HAP-1 (cell line): Measurements from ENCODE around the gene CLUH.
A peak's percentile ranks its signal among the peaks of the same experiment; 100 is the strongest.

Experiments
- DNase-seq, 2 experiments: peaks; one replicate each; pipeline ENCODE4 v3.0.0-alpha.2; 2016 to 2020; ENCODE audit warnings: low spot score in 2 of 2
- H3K27me3 ChIP-seq: fragments of 250-450 bp; sonication (Bioruptor Pico); 2 replicates; pipeline ENCODE4 v1.5.1; 2020; ENCODE audit warnings: low read depth, mild to moderate bottlenecking, moderate library complexity
- H3K36me3 ChIP-seq: fragments of 250-450 bp; sonication (Bioruptor Pico); replicated peaks from 2 replicates; pipeline ENCODE4 v1.5.1; 2020; ENCODE audit warnings: mild to moderate bottlenecking
- H3K4me1 ChIP-seq: fragments of 250-450 bp; sonication (Bioruptor Pico); 2 replicates; pipeline ENCODE4 v1.5.1; 2020; ENCODE audit warnings: mild to moderate bottlenecking
- H3K4me3 ChIP-seq: fragments of 250-450 bp; sonication (Bioruptor Pico); 2 replicates; pipeline ENCODE4 v1.5.1; 2020; ENCODE audit warnings: mild to moderate bottlenecking, moderate library complexity
- H3K9me3 ChIP-seq: fragments of 250-450 bp; sonication (Bioruptor Pico); 2 replicates; pipeline ENCODE4 v1.5.1; 2020; ENCODE audit warnings: mild to moderate bottlenecking, moderate library complexity
- in situ Hi-C: fragments of 300-500 bp; cut with MboI; formaldehyde crosslinking; loops from 3 replicates; pipeline ENCODE4 v1.14.3; 2020; ENCODE audit warnings: low sequenced_read_pairs, inconsistent platforms, mixed read lengths

Gene CLUH

DNA sequence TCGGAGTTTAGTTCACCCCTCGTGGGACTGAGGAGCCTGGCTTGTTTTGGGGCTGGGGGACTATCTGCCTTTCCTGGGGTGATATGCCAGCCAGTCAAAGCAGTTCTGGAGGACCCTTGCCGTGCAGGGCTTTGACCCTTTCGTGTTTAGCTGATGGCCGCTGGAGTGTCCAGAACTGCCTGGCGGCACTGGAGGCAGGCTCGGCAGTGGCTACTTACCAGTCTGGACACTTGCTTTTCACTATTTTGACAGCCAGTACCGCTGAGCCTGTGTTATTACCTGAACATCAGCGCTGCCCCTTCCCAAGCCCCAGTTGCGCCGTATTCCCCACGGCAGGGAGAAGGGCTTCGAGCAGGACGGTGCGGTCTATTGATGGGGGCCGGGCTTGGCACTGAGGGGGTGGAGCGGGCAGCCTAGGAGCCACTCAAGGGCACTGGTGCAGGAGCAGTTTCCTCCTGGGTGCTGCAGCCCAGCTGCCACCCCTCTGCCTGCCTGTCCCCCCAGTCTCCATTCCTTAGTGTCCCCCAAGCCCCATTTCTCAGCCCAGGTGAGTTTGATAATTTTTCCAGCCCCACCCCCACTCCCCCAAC lies 19.3 kb upstream of the CLUH start:
- no peak for DNase-seq
- 0 out of 2 replicates have a peak, but pooled peaks cover 3% of the 10 kb centered on the region for H3K27me3 ChIP-seq
- H3K4me1 ChIP-seq: no peaks in the 10 kb centered on the region
- H3K4me3 ChIP-seq: no peak overlapping the region
- no peaks in the 10 kb centered on the region for H3K36me3 ChIP-seq
- in situ Hi-C loops: no loop called here
- H3K9me3 ChIP-seq: no peaks in the 10 kb centered on the region

GRCh38 chr17:2724784-2725164 lies 13.2 kb upstream of the CLUH start:
- no peaks in the 10 kb centered on the region for H3K9me3 ChIP-seq
- H3K27me3 ChIP-seq: peaks cover 6% of the 10 kb centered on the region; the same call in 1 of the 2 replicates
- DNase-seq: peak; percentile 31 to 60
- no peaks in the 10 kb centered on the region for H3K4me1 ChIP-seq
- in situ Hi-C loops: no loop called here
- no peak overlapping the region for H3K4me3 ChIP-seq
- no peaks in the 10 kb centered on the region for H3K36me3 ChIP-seq

GRCh38 chr17:2723997-2724783 lies 12.6 kb upstream of the CLUH start:
- H3K9me3 ChIP-seq: no peaks in the 10 kb centered on the region
- H3K27me3 ChIP-seq: peaks cover 6% of the 10 kb centered on the region; the same call in 1 of the 2 replicates
- H3K4me3 ChIP-seq: no peak overlapping the region
- in situ Hi-C loops: no loop called here
- DNase-seq: no peak
- H3K36me3 ChIP-seq: no peaks in the 10 kb centered on the region
- no peaks in the 10 kb centered on the region for H3K4me1 ChIP-seq

- Histone ChIP-seq H3K36me3 (no peaks in the 10 kb centered on the region), H3K27me3 (peaks cover 6% of the 10 kb centered on the region; the same call in 1 of the 2 replicates), H3K4me3 (no peak overlapping the region), H3K9me3 (no peaks in the 10 kb centered on the region), H3K4me1 (no peaks in the 10 kb centered on the region)
- no peak for DNase-seq
- in situ Hi-C loops: no loop called here
Measured at GRCh38 chr17:2723505-2723996, 12.0 kb upstream of the CLUH start.

- in situ Hi-C loops: no loop called here
- Histone ChIP-seq H3K4me1 (no peaks in the 10 kb centered on the region), H3K36me3 (no peaks in the 10 kb centered on the region), H3K4me3 (no peak overlapping the region), H3K9me3 (no peaks in the 10 kb centered on the region), H3K27me3 (peaks cover 6% of the 10 kb centered on the region; the same call in 1 of the 2 replicates)
- no peak for DNase-seq
Measured at GRCh38 chr17:2722611-2723010, 11.0 kb upstream of the CLUH start.

DNA sequence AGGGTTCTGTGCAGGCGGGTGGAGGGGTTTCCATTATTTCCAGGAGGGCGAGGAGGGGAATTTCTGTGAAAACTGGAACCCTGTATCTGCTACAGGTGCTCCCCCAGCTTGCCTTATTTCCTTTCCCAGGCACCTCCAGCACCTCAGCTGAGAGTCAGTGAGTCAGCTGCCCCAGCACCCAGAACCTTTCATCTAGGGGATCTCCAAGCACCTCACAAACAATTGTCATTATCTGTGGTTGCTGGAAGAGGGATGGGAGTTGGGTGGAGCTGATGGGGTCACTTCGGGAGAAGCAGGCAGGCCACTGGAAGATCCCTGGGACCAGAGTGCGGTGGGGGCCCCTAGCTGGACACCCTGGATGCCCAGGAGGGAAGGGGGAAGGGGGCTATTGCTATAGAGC lies 10.0 kb upstream of the CLUH start:
- Histone ChIP-seq H3K36me3 (no peaks in the 10 kb centered on the region), H3K27me3 (peaks cover 6% of the 10 kb centered on the region; the same call in 1 of the 2 replicates), H3K9me3 (no peaks in the 10 kb centered on the region), H3K4me1 (no peaks in the 10 kb centered on the region), H3K4me3 (no peak overlapping the region)
- no peak for DNase-seq
- in situ Hi-C loops: no loop called here

DNA sequence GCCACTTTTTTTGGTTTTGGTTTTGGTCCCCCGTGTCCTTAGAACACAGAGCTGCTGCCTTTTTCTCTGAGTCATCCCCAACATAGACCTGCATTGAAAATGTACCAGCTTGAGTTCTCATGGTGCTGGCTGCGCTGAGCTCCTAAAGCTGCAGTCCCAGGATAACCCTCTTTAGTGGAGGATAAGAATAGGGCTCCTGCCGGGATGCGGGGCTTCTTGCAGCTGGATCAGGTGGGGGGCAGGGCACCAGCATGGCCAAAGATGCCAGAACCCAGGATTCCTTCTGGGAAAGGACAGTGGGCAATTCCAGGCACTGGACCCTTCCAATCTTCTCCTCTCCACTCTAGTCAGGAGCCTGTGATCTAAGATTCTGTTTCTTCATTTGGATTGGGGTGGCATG lies 8.3 kb upstream of the CLUH start:
- Histone ChIP-seq H3K9me3 (no peaks in the 10 kb centered on the region), H3K27me3 (peaks cover 1% of the 10 kb centered on the region; the same call in 1 of the 2 replicates), H3K4me3 (no peak overlapping the region), H3K36me3 (no peaks in the 10 kb centered on the region), H3K4me1 (no peaks in the 10 kb centered on the region)
- no peak for DNase-seq
- in situ Hi-C loops: no loop called here

- in situ Hi-C loops: no loop called here
- DNase-seq: no peak
- Histone ChIP-seq H3K9me3 (no peaks in the 10 kb centered on the region), H3K36me3 (no peaks in the 10 kb centered on the region), H3K4me1 (no peaks in the 10 kb centered on the region; the same call in 1 of the 2 replicates), H3K4me3 (no peak overlapping the region), H3K27me3 (no peaks in the 10 kb centered on the region)
Measured at GRCh38 chr17:2718150-2718938, 6.8 kb upstream of the CLUH start.

GRCh38 chr17:2716649-2717048 lies 5.1 kb upstream of the CLUH start:
- Histone ChIP-seq H3K9me3 (no peaks in the 10 kb centered on the region), H3K27me3 (no peaks in the 10 kb centered on the region), H3K4me1 (peaks cover 9% of the 10 kb centered on the region), H3K4me3 (no peak overlapping the region), H3K36me3 (no peaks in the 10 kb centered on the region)
- in situ Hi-C loops: no loop called here
- no peak for DNase-seq

GRCh38 chr17:2713881-2714280 lies 2.3 kb upstream of the CLUH start:
- in situ Hi-C loops: no loop called here
- DNase-seq: no peak
- Histone ChIP-seq H3K36me3 (no peaks in the 10 kb centered on the region; the same call in 1 of the 2 replicates), H3K4me1 (peaks cover 20% of the 10 kb centered on the region), H3K27me3 (no peaks in the 10 kb centered on the region), H3K9me3 (no peaks in the 10 kb centered on the region), H3K4me3 (no peak overlapping the region)

DNA sequence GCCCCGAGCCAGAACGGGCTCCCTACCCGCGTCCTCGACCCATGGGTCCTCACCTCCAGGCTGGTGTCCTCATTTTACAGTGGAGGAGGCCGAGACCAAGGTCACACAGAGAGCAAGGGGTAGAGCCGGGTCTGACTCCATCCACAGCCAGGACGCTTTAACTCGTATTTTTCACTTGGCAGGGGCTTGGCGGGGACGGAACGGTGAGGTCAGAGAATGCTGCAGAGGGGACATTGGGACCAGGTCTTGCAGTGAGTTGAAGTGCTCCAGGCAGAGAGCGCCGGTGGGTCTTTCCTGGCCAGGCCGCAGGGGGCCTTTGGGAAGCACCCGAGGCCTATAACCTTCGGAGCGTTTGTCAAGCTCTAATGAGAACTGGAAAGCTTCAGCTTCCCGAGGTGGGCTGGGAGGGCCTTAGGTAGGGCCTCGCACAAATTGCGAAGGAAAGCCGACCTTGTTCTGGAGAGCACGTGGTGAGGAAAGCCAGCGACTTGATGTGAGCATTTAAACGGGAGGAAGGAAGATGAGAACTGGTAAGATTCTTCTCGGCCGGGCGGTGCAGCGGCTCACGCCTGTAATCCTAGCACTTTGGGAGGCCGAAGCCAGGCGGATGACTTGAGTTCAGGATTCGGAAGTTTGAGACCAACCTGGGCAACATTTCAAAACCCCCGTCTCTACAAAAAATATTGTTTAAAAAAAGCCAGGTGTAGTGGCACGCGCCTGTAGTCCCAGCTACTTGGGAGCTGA lies 908 bp upstream of the CLUH start:
- in situ Hi-C loops: no loop called here
- Histone ChIP-seq H3K36me3 (peaks cover 7% of the 10 kb centered on the region; the same call in 1 of the 2 replicates), H3K9me3 (no peaks in the 10 kb centered on the region), H3K4me1 (peaks cover 20% of the 10 kb centered on the region), H3K27me3 (no peaks in the 10 kb centered on the region), H3K4me3 (peak overlapping the region; percentile 52)
- DNase-seq: no peak

- in situ Hi-C loops: no loop called here
- Histone ChIP-seq H3K4me1 (peaks cover 20% of the 10 kb centered on the region), H3K9me3 (no peaks in the 10 kb centered on the region), H3K36me3 (peaks cover 16% of the 10 kb centered on the region), H3K4me3 (peak overlapping the region; percentile 52), H3K27me3 (no peaks in the 10 kb centered on the region)
- peak in 1 of 2 experiments; percentile 45 for DNase-seq
Measured at GRCh38 chr17:2710803-2711607, 559 bp downstream of the CLUH start.
